Head of caudate nucleus (tissue), 42 donors: ENCODE data around the gene CD68.
A peak's percentile ranks its signal among the peaks of the same experiment; 100 is the strongest.

Experiments
- DNase-seq, 42 donors: peaks; one replicate each; pipeline versions ENCODE4 v3.0.0 to v3.0.0-alpha.2; 2020 to 2021; ENCODE audit warnings: mixed read lengths in 7 of 42
- intact Hi-C: fragments of 100-400 bp; cut with DNase I; formaldehyde crosslinking; loops from one replicate; pipeline ENCODE4 v1.15.0; 2022

Gene CD68

DNA sequence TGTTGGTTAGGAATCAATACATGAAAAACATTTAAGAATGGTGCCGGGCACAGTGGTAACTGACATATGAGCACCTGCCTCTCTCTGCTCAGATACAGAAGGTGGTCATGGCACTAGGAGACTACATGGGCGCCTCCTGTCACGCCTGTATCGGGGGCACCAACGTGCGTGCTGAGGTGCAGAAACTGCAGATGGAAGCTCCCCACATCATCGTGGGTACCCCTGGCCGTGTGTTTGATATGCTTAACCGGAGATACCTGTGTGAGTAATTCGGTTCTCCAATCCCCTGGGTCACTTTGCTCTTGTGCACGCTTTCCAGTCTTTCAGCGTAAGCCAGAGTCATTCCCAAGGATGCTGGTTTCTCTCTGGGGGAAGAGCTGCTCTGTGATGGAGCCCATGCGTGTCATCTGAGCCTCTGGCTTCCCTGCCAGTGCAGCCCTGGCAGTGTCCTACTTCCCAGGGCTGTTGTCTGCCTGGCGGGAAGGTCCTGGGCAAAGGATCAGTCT lies 3.0 kb upstream of the CD68 start:
- no peak for DNase-seq
- intact Hi-C loops: loop anchor here (10.0 kb wide), 1 partner anchor 222 kb away; the partner anchor contains the start of genes KCTD11 and TMEM95

DNA sequence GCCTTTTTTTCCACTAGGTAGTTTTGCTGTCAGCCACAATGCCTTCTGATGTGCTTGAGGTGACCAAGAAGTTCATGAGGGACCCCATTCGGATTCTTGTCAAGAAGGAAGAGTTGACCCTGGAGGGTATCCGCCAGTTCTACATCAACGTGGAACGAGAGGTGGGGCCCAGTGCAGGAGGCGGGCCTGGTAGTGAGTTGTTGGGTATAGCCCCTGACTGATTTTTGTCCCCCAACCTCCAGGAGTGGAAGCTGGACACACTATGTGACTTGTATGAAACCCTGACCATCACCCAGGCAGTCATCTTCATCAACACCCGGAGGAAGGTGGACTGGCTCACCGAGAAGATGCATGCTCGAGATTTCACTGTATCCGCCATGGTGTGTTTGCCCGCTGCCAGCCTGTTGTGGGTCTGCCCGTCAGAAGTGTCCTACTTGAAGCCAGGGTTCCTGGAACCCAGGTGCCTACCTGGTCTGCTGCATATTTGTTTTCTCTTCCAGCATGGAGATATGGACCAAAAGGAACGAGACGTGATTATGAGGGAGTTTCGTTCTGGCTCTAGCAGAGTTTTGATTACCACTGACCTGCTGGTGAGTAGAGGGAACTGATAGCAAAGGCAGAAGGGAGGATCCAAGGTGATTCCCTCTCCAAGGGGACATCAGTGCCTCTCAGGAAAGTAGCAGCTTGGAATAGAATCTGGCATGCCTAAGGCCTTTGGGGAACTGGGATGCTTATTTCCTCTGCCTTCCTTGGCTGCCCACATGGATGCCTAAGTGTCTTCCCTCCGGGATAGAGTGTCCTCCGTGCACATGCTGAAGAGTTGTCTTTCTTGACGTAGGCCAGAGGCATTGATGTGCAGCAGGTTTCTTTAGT lies 1.9 kb upstream of the CD68 start:
- intact Hi-C loops: loop anchor here (10.0 kb wide), 1 partner anchor 223 kb away; the partner anchor contains the start of genes KCTD11 and TMEM95
- DNase-seq: no peak

DNA sequence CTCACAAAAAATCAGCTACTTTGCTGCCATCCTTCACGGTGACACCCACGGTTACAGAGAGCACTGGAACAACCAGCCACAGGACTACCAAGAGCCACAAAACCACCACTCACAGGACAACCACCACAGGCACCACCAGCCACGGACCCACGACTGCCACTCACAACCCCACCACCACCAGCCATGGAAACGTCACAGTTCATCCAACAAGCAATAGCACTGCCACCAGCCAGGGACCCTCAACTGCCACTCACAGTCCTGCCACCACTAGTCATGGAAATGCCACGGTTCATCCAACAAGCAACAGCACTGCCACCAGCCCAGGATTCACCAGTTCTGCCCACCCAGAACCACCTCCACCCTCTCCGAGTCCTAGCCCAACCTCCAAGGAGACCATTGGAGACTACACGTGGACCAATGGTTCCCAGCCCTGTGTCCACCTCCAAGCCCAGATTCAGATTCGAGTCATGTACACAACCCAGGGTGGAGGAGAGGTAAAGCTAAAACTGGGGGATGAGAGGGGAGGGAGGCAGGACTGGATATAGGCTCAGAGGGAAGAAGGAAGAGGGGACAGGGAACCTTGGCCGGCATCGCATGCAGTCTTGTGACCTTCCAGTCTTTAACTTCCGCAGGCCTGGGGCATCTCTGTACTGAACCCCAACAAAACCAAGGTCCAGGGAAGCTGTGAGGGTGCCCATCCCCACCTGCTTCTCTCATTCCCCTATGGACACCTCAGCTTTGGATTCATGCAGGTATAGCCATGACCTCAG lies 581 bp downstream of the CD68 start:
- intact Hi-C loops: loop anchor here (10.0 kb wide), 2 partner anchors 105 to 225 kb away; partner anchors contain the start of genes KCTD11, TMEM95, TP53 and WRAP53
- peak in 1 of 42 donors; percentile 43 for DNase-seq

GRCh38 chr17:7580604-7581575 lies 1.5 kb downstream of the CD68 start:
- intact Hi-C loops: loop anchor here (10.0 kb wide), 1 partner anchor 104 kb away; the partner anchor contains the start of genes TP53 and WRAP53
- DNase-seq: peak in 11 of 42 donors; percentile 11 to 65 (median 34)

GRCh38 chr17:7582396-7583252 lies 3.2 kb downstream of the CD68 start:
- peak in 7 of 42 donors; percentile 12 to 47 (median 33) for DNase-seq

GRCh38 chr17:7583253-7584109 lies 4.0 kb downstream of the CD68 start, which contains the start of gene MPDU1:
MPDU1 (plus strand) TSS chr17:7583852; CDS start chr17:7583863, 11 bp downstream.
- intact Hi-C loops: loop anchor here (10.0 kb wide), 1 partner anchor 101 kb away; the partner anchor contains the start of genes TP53 and WRAP53
- DNase-seq: peak; percentile 90 to 99 (median 96)

More at GRCh38 chr17:7582396-7583252, 3.2 kb downstream of the CD68 start:
- intact Hi-C loops: loop anchor here (10.0 kb wide), 1 partner anchor 102 kb away; the partner anchor contains the start of genes TP53 and WRAP53

- intact Hi-C loops: loop anchor here (10.0 kb wide), 1 partner anchor 98 kb away; the partner anchor contains the start of genes TP53 and WRAP53
- no peak for DNase-seq
Observed at GRCh38 chr17:7586673-7587419, 7.4 kb downstream of the CD68 start.

- intact Hi-C loops: loop anchor here (10.0 kb wide), 1 partner anchor 97 kb away; the partner anchor contains the start of genes TP53 and WRAP53
- DNase-seq: peak in 5 of 42 donors; percentile 12 to 50 (median 42)
Observed at GRCh38 chr17:7587420-7588151, 8.1 kb downstream of the CD68 start.

- peak in 4 of 42 donors; percentile 7 to 38 (median 17) for DNase-seq
- intact Hi-C loops: loop anchor here (10.0 kb wide), 1 partner anchor 96 kb away; the partner anchor contains the start of genes TP53 and WRAP53
Observed at GRCh38 chr17:7588553-7589203, 9.2 kb downstream of the CD68 start.

- DNase-seq: peak; percentile 81 to 94 (median 88)
- intact Hi-C loops: loop anchor here (10.0 kb wide), 1 partner anchor 95 kb away; the partner anchor contains the start of genes TP53 and WRAP53
Observed at GRCh38 chr17:7589204-7589868, 9.9 kb downstream of the CD68 start.

DNA sequence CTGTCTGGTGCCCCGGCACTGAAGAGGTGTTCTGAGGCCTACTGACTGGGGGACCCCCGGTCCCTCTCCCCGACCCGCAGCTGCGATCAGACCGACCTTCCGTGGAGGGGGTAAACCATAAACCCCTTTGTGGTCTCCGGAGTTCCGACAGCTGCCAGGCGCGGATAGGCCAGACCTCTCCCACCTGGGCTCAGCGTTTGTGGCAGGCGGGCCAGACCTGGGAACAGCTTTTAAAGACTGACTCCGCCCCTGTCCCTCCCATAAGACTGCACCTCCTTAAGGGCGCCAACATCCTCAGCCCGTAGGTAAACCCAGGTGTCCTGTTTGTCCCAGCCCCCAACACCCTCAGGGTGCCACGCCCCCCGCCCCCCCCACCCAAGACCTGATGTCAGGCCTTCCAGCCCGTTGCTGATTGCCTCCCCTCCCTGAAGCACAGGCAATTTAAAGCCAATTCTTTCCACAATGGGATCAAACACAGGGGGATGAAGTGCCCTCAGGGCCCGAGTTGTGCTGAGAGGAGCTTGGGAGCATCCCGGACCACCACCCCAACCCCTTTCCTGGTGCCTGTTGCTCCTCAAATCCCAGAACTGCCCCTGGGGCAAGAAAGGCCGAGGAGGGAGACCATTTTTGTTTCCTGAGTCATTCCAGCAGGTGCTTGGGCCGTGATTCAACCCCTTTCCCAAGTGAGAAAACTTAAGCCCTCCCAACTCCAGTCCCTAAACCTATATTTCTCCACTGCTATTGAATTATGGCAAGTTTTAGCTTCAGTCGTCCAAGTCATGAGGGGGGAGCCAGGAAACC lies 10.7 kb downstream of the CD68 start, which contains the start of gene SOX15:
Gene SOX15, minus strand, starts transcription at position 204 of the 801 bp plus-strand sequence. CDS start 418 bp downstream, outside the sequence.
- DNase-seq: peak in 1 of 42 donors; percentile 28
- intact Hi-C loops: loop anchor here (10.0 kb wide), 1 partner anchor 95 kb away; the partner anchor contains the start of genes TP53 and WRAP53

DNA sequence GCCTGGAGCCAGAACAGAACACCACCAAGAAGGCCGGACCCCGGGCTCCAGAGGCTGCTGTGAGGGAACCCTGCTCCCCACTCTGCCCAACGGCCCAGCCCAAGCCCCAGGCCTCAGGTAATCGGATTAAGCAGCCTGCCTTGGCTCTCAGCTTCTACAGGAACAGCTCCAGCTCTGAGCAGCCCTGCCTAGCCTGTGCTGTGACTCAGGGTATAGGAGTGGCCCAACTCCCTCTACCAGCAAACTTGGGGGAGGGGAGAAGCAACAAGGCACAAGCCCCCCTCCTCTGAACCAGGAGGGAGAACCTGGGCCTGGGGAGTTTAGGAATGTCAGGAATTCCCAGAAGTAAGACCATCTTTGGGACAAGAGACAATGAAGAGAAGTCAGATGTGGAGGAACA lies 11.3 kb downstream of the CD68 start:
- DNase-seq: no peak
- intact Hi-C loops: no loop called here
